HepG2 (cell line): ENCODE measurements around the gene PCCB.

Source experiments
- BHLHE40 ChIP-seq: IDR thresholded peaks from 2 replicates; pipeline ENCODE4 v1.6.1; 2011; ENCODE audit warnings: low read length, improper control_type of control experiment
- HNRNPH1 ChIP-seq: fragments of 200-400 bp; formaldehyde crosslinking; optimal IDR thresholded peaks from 2 replicates; pipeline ENCODE3; 2017; ENCODE audit warnings: mild to moderate bottlenecking, low read depth, low read length
- KAT2B ChIP-seq: fragments of 150-350 bp; IDR thresholded peaks from 2 replicates; pipeline ENCODE4 v1.6.1; 2014; ENCODE audit warnings: low read depth, low read length, borderline replicate concordance
- MYC ChIP-seq: sonication (generic); formaldehyde crosslinking; IDR thresholded peaks from 2 replicates; pipeline ENCODE4 v1.9.0; 2021; ENCODE audit warnings: missing genetic modification reagents, borderline replicate concordance
- NCOA1 ChIP-seq: sonication (generic); formaldehyde crosslinking; IDR thresholded peaks from 2 replicates; pipeline ENCODE4 v1.9.0; 2021; ENCODE audit warnings: missing genetic modification reagents
- SP1 ChIP-seq, 2 experiments: fragments of 450-650 bp in 1 of 2; sonication (generic) in 1 of 2; formaldehyde crosslinking in 1 of 2; IDR thresholded peaks; 2 replicates each; pipeline versions ENCODE4 v1.4.0 to v1.6.1; 2016 to 2020; ENCODE audit warnings: missing genetic modification reagents in 1 of 2
- ZNF468 ChIP-seq: sonication (generic); formaldehyde crosslinking; IDR thresholded peaks from 2 replicates; pipeline ENCODE4 v1.8.0; 2022; ENCODE audit warnings: mild to moderate bottlenecking, moderate library complexity, missing genetic modification reagents
- TF ChIP-seq, protein P1 (sequence below): sonication (generic); formaldehyde crosslinking; IDR thresholded peaks from 2 replicates; pipeline ENCODE4 v1.5.0; 2020; ENCODE audit warnings: mild to moderate bottlenecking, missing genetic modification reagents, moderate library complexity
- TF ChIP-seq, protein P2 (sequence below), 2 experiments: IDR thresholded peaks; 2 replicates each; pipeline ENCODE4 v1.6.1; 2011 to 2012; ENCODE audit warnings: low read length in 2 of 2, borderline replicate concordance in 1 of 2, low read depth in 1 of 2, mild to moderate bottlenecking in 1 of 2, moderate library complexity in 1 of 2
- TF ChIP-seq, protein P3 (sequence below): sonication (generic); formaldehyde crosslinking; IDR thresholded peaks from 2 replicates; pipeline ENCODE4 v1.4.0; 2020; ENCODE audit warnings: missing genetic modification reagents
- TF ChIP-seq, protein P4 (sequence below): sonication (generic); formaldehyde crosslinking; IDR thresholded peaks from 2 replicates; pipeline ENCODE4 v1.4.0; 2020; ENCODE audit warnings: mild to moderate bottlenecking, missing genetic modification reagents
- TF ChIP-seq, protein P5 (sequence below): sonication (generic); formaldehyde crosslinking; IDR thresholded peaks from 2 replicates; pipeline ENCODE4 v1.4.0; 2020; ENCODE audit warnings: mild to moderate bottlenecking, missing genetic modification reagents

DNA sequence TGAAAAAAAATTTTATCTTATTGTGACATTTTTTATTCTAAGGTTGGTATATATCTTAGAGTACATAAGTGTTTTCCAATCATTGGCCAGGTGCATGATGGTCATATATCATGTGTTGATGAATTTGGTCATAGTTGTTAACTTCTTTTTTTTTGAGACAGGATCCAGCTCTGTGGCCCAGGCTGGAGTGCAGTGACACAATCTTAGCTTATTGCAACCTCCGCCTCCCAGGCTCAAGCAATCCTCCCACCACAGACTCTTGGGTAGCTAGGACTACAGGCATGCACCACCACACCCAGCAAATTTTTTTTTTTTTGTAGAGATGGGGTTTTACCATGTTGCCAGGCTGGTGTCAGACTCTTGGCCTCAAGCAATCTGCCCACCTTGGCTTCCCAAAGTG, 44.0 kb downstream of the PCCB start:
- TF ChIP-seq, protein P1, sequence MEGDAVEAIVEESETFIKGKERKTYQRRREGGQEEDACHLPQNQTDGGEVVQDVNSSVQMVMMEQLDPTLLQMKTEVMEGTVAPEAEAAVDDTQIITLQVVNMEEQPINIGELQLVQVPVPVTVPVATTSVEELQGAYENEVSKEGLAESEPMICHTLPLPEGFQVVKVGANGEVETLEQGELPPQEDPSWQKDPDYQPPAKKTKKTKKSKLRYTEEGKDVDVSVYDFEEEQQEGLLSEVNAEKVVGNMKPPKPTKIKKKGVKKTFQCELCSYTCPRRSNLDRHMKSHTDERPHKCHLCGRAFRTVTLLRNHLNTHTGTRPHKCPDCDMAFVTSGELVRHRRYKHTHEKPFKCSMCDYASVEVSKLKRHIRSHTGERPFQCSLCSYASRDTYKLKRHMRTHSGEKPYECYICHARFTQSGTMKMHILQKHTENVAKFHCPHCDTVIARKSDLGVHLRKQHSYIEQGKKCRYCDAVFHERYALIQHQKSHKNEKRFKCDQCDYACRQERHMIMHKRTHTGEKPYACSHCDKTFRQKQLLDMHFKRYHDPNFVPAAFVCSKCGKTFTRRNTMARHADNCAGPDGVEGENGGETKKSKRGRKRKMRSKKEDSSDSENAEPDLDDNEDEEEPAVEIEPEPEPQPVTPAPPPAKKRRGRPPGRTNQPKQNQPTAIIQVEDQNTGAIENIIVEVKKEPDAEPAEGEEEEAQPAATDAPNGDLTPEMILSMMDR (CRISPR knock-in tag): no peak
- no peak for TF ChIP-seq SP1 (IDR thresholded peaks at IDR 0.05)
- TF ChIP-seq SP1 (CRISPR knock-in tag; IDR thresholded peaks at IDR 0.05): no peak
- no peak for TF ChIP-seq ZNF468 (CRISPR knock-in tag)
- TF ChIP-seq, protein P2, sequence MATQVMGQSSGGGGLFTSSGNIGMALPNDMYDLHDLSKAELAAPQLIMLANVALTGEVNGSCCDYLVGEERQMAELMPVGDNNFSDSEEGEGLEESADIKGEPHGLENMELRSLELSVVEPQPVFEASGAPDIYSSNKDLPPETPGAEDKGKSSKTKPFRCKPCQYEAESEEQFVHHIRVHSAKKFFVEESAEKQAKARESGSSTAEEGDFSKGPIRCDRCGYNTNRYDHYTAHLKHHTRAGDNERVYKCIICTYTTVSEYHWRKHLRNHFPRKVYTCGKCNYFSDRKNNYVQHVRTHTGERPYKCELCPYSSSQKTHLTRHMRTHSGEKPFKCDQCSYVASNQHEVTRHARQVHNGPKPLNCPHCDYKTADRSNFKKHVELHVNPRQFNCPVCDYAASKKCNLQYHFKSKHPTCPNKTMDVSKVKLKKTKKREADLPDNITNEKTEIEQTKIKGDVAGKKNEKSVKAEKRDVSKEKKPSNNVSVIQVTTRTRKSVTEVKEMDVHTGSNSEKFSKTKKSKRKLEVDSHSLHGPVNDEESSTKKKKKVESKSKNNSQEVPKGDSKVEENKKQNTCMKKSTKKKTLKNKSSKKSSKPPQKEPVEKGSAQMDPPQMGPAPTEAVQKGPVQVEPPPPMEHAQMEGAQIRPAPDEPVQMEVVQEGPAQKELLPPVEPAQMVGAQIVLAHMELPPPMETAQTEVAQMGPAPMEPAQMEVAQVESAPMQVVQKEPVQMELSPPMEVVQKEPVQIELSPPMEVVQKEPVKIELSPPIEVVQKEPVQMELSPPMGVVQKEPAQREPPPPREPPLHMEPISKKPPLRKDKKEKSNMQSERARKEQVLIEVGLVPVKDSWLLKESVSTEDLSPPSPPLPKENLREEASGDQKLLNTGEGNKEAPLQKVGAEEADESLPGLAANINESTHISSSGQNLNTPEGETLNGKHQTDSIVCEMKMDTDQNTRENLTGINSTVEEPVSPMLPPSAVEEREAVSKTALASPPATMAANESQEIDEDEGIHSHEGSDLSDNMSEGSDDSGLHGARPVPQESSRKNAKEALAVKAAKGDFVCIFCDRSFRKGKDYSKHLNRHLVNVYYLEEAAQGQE (IDR thresholded peaks at IDR 0.05; ENCODE audit: borderline replicate concordance in 1 of 2, low read depth in 1 of 2, low read length in 2 of 2): no peak
- TF ChIP-seq, protein P3, sequence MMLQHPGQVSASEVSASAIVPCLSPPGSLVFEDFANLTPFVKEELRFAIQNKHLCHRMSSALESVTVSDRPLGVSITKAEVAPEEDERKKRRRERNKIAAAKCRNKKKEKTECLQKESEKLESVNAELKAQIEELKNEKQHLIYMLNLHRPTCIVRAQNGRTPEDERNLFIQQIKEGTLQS: no peak
- no peak for TF ChIP-seq MYC (CRISPR knock-in tag)
- no peak for TF ChIP-seq HNRNPH1
- TF ChIP-seq, protein P4, sequence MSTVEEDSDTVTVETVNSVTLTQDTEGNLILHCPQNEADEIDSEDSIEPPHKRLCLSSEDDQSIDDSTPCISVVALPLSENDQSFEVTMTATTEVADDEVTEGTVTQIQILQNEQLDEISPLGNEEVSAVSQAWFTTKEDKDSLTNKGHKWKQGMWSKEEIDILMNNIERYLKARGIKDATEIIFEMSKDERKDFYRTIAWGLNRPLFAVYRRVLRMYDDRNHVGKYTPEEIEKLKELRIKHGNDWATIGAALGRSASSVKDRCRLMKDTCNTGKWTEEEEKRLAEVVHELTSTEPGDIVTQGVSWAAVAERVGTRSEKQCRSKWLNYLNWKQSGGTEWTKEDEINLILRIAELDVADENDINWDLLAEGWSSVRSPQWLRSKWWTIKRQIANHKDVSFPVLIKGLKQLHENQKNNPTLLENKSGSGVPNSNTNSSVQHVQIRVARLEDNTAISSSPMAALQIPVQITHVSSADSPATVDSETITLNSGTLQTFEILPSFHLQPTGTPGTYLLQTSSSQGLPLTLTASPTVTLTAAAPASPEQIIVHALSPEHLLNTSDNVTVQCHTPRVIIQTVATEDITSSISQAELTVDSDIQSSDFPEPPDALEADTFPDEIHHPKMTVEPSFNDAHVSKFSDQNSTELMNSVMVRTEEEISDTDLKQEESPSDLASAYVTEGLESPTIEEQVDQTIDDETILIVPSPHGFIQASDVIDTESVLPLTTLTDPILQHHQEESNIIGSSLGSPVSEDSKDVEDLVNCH (CRISPR knock-in tag): no peak
- TF ChIP-seq NCOA1 (CRISPR knock-in tag): no peak
- TF ChIP-seq BHLHE40: no peak
- TF ChIP-seq, protein P5, sequence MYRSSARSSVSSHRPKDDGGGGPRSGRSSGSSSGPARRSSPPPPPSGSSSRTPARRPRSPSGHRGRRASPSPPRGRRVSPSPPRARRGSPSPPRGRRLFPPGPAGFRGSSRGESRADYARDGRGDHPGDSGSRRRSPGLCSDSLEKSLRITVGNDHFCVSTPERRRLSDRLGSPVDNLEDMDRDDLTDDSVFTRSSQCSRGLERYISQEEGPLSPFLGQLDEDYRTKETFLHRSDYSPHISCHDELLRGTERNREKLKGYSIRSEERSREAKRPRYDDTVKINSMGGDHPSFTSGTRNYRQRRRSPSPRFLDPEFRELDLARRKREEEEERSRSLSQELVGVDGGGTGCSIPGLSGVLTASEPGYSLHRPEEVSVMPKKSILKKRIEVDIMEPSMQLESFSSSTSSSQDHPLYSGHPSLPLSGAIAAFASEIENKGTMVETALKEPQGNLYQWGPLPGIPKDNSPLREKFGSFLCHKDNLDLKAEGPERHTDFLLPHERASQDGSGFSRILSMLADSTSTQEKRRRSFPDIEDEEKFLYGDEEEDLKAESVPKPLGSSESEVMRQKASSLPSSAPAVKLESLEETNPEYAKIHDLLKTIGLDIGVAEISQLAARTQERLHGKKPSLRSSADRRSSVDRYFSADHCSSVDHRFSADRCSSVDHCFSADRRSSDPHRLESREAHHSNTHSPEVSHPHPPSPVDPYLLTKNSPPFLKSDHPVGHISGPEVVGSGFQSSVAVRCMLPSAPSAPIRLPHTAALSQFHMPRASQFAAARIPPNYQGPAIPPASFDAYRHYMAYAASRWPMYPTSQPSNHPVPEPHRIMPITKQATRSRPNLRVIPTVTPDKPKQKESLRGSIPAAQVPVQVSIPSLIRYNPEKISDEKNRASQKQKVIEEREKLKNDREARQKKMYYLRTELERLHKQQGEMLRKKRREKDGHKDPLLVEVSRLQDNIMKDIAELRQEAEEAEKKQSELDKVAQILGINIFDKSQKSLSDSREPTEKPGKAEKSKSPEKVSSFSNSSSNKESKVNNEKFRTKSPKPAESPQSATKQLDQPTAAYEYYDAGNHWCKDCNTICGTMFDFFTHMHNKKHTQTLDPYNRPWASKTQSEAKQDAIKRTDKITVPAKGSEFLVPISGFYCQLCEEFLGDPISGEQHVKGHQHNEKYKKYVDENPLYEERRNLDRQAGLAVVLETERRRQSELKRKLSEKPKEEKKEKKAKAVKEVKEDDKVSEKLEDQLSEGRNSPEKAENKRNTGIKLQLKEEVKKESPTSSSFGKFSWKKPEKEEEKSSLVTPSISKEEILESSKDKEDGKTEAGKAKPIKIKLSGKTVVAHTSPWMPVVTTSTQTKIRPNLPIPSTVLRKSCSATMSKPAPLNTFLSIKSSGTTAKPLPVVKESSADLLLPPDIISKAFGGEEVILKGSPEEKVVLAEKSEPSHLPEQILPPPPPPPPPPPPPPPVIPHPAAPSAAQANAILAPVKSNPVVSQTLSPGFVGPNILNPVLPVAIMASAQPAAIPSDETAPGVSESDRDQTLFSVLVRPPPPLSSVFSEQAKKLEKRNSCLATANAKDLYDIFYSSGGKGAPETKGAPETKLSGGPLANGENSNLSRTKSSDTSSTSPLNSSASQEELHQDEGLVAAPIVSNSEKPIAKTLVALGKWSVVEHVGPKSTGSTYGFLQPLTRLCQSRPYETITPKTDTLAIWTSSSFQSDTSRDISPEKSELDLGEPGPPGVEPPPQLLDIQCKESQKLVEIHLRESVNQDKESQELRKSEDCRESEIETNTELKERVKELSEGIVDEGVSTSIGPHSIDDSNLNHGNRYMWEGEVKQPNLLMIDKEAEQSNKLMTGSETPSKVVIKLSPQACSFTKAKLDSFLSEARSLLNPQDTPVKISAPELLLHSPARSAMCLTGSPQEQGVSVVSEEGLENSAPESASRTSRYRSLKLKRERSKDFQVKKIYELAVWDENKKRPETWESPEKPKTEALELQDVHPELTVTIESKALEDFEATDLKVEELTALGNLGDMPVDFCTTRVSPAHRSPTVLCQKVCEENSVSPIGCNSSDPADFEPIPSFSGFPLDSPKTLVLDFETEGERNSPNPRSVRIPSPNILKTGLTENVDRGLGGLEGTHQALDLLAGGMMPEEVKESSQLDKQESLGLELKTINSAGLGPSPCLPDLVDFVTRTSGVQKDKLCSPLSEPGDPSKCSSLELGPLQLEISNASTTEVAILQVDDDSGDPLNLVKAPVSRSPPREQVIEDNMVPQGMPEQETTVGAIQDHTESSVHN (CRISPR knock-in tag): no peak
- TF ChIP-seq KAT2B: no peak
